Left ventricle myocardium inferior (tissue), 1 donor: ENCODE data around the gene HOXD12. TPM values are rescaled to one million over a fixed set of nuclear protein-coding genes. Genes with fewer than 3 reads are reported as not detected.
A peak's percentile ranks its signal among the peaks of the same experiment; 100 is the strongest.

ENCODE experiments used
- DNase-seq: peaks from one replicate; pipeline ENCODE4 v3.0.0-alpha.2; 2020
- H3K27ac ChIP-seq: fragments of 200-600 bp; replicated peaks from 2 replicates; pipeline ENCODE4 v1.8.0; 2021
- H3K27me3 ChIP-seq: fragments of 200-600 bp; 2 replicates; pipeline ENCODE4 v1.8.0; 2021; ENCODE audit warnings: low read depth
- H3K36me3 ChIP-seq: fragments of 200-600 bp; 2 replicates; pipeline ENCODE4 v1.8.0; 2021
- H3K4me1 ChIP-seq: fragments of 200-600 bp; 2 replicates; pipeline ENCODE4 v1.8.0; 2021
- H3K4me3 ChIP-seq: fragments of 200-600 bp; 2 replicates; pipeline ENCODE4 v1.8.0; 2021; ENCODE audit warnings: mild to moderate bottlenecking, moderate library complexity
- H3K9me3 ChIP-seq: fragments of 200-600 bp; replicated peaks from 2 replicates; pipeline ENCODE4 v1.8.0; 2021
- CTCF ChIP-seq: fragments of 200-600 bp; IDR thresholded peaks from 2 replicates; pipeline ENCODE4 v1.8.0; 2021; ENCODE audit warnings: antibody characterized with exemption, mild to moderate bottlenecking, borderline replicate concordance
- intact Hi-C: fragments of 100-400 bp; cut with micrococcal nuclease; formaldehyde crosslinking; loops from one replicate; pipeline ENCODE4 v1.11.0; 2022
- long read RNA-seq: library from polyadenylated mRNA; unstranded; transcript quantifications from one replicate; pipeline ENCODE4 v2.0.0, GENCODE V29; 2021
- total RNA-seq: library from RNA; stranded (reverse); fragmentation: NEBNext Ultra II Directional; extraction: Animal tissue kit (Norgen Biotek cat#: 25700); gene quantifications from one replicate; pipeline ENCODE4 v1.2.1, GENCODE V29; 2021
- donor health status: DM: no; HTN: yes; CAD: no; lungs with severe emphysema.

Gene HOXD12
- total RNA-seq: not detected
- long read RNA-seq: 0 reads

GRCh38 chr2:176099728-176100546 is at the start of gene HOXD12:
TSS of gene HOXD12 (plus strand) at chr2:176099795. CDS start at chr2:176099802, 7 bp downstream.
- TF ChIP-seq CTCF: no peak
- H3K4me1 ChIP-seq: peaks cover 49% of the 10 kb centered on the region
- no peaks in the 10 kb centered on the region for H3K9me3 ChIP-seq
- no peaks in the 10 kb centered on the region for H3K36me3 ChIP-seq
- no peak within 1 kb of the TSS for H3K27ac ChIP-seq
- peaks cover 100% of the 10 kb centered on the region for H3K27me3 ChIP-seq
- no peak within 1 kb of the TSS for H3K4me3 ChIP-seq
- no peak for DNase-seq
- intact Hi-C loops: no loop called here

- no peaks in the 10 kb centered on the region for H3K9me3 ChIP-seq
- H3K36me3 ChIP-seq: no peaks in the 10 kb centered on the region
- intact Hi-C loops: no loop called here
- no peak for TF ChIP-seq CTCF
- H3K27me3 ChIP-seq: peaks cover 77% of the 10 kb centered on the region
- no peaks in the 10 kb centered on the region for H3K4me1 ChIP-seq
- H3K4me3 ChIP-seq: no peak overlapping the region
- DNase-seq: no peak
- H3K27ac ChIP-seq: no peak overlapping the region
Measured at GRCh38 chr2:176056406-176056805, 43.2 kb upstream of the HOXD12 start.

GRCh38 chr2:176063958-176064357 is 35.6 kb upstream of the HOXD12 start:
- intact Hi-C loops: no loop called here
- peaks cover 21% of the 10 kb centered on the region for H3K4me1 ChIP-seq

GRCh38 chr2:176066645-176067588 is 32.7 kb upstream of the HOXD12 start:
- Histone ChIP-seq H3K9me3 (no peaks in the 10 kb centered on the region), H3K27me3 (peaks cover 99% of the 10 kb centered on the region), H3K4me3 (peak overlapping the region; percentile 51), H3K4me1 (peaks cover 21% of the 10 kb centered on the region), H3K27ac (no peak overlapping the region), H3K36me3 (no peaks in the 10 kb centered on the region)
- intact Hi-C loops: no loop called here
- TF ChIP-seq CTCF: no peak
- no peak for DNase-seq

More at GRCh38 chr2:176063958-176064357, 35.6 kb upstream of the HOXD12 start:
- TF ChIP-seq CTCF: no peak
- no peak overlapping the region for H3K27ac ChIP-seq
- no peaks in the 10 kb centered on the region for H3K9me3 ChIP-seq
- H3K36me3 ChIP-seq: no peaks in the 10 kb centered on the region
- H3K4me3 ChIP-seq: no peak overlapping the region
- H3K27me3 ChIP-seq: peaks cover 99% of the 10 kb centered on the region
- DNase-seq: no peak

- H3K27ac ChIP-seq: no peak overlapping the region
- intact Hi-C loops: no loop called here
- DNase-seq: no peak
Measured at GRCh38 chr2:176067589-176068418, 31.8 kb upstream of the HOXD12 start.

More at GRCh38 chr2:176067589-176068418, 31.8 kb upstream of the HOXD12 start:
- Histone ChIP-seq H3K9me3 (no peaks in the 10 kb centered on the region), H3K36me3 (no peaks in the 10 kb centered on the region), H3K27me3 (peaks cover 99% of the 10 kb centered on the region), H3K4me1 (peaks cover 23% of the 10 kb centered on the region), H3K4me3 (peak overlapping the region; percentile 51)
- TF ChIP-seq CTCF: no peak
